ENCODE results near the gene TMEM87A. TPM values are rescaled to one million over a fixed set of nuclear protein-coding genes. Genes with fewer than 3 reads are reported as not detected.

TMEM87A gene
- total RNA-seq, 2 donors from 2014 or later: 31.4 to 36.6 TPM

GRCh38 chr15:42206406-42206805, 66.8 kb downstream of the TMEM87A start:
- Histone ChIP-seq H3K4me3 (no peak overlapping the region), H3K4me1 (peaks cover 26% of the 10 kb centered on the region), H3K27me3 (no peaks in the 10 kb centered on the region), H3K36me3 (replicated peaks in 1 of 2; ENCODE audit: insufficient read depth in 1 of 2, low read depth in 2 of 2) (peaks cover 0 to 7% of the 10 kb centered on the region in 2 donors), H3K27ac (no peak overlapping the region), H3K9me3 (no peaks in the 10 kb centered on the region)
- DNase-seq: no peak
- intact Hi-C loops (cut with DNase I): no loop called here
- ATAC-seq: no peak
- no peak for TF ChIP-seq POLR2A (IDR thresholded peaks at IDR 0.05)
- no peak for TF ChIP-seq CTCF (IDR thresholded peaks at IDR 0.05)
- 65 to 70% methylated on average over 4 of the region's 4 CpGs for WGBS, 2 donors

- Histone ChIP-seq H3K4me3 (no peak overlapping the region), H3K36me3 (replicated peaks in 1 of 2; ENCODE audit: insufficient read depth in 1 of 2, low read depth in 2 of 2) (peaks cover 0 to 2% of the 10 kb centered on the region in 2 donors), H3K27ac (no peak overlapping the region), H3K9me3 (no peaks in the 10 kb centered on the region), H3K27me3 (no peaks in the 10 kb centered on the region), H3K4me1 (peaks cover 26% of the 10 kb centered on the region)
- WGBS, 2 donors: 85 to 92% methylated on average over 3 of the region's 3 CpGs
- no peak for DNase-seq
- intact Hi-C loops (cut with DNase I): no loop called here
- ATAC-seq: no peak
- TF ChIP-seq POLR2A (IDR thresholded peaks at IDR 0.05) (no peak), CTCF (IDR thresholded peaks at IDR 0.05) (no peak)
Observed at GRCh38 chr15:42203891-42204290, 69.3 kb downstream of the TMEM87A start.

- no peaks in the 10 kb centered on the region for H3K9me3 ChIP-seq
- WGBS, 2 donors: 44 to 50% methylated on average over 2 of the region's 2 CpGs
- no peaks in the 10 kb centered on the region for H3K27me3 ChIP-seq
- no peak for TF ChIP-seq CTCF (IDR thresholded peaks at IDR 0.05)
- no peak for TF ChIP-seq POLR2A (IDR thresholded peaks at IDR 0.05)
- DNase-seq (no peak), ATAC-seq (no peak)
- no peak overlapping the region for H3K27ac ChIP-seq
- intact Hi-C loops (cut with DNase I): no loop called here
- peaks cover 0 to 2% of the 10 kb centered on the region in 2 donors for H3K36me3 ChIP-seq (replicated peaks in 1 of 2; ENCODE audit: insufficient read depth in 1 of 2, low read depth in 2 of 2)
- peaks cover 22% of the 10 kb centered on the region for H3K4me1 ChIP-seq
- no peak overlapping the region for H3K4me3 ChIP-seq
Observed at GRCh38 chr15:42202653-42203052, 70.6 kb downstream of the TMEM87A start.

- no peak overlapping the region for H3K27ac ChIP-seq
- intact Hi-C loops (cut with DNase I): no loop called here
- H3K9me3 ChIP-seq: no peaks in the 10 kb centered on the region
- TF ChIP-seq CTCF (IDR thresholded peaks at IDR 0.05) (no peak), POLR2A (IDR thresholded peaks at IDR 0.05) (no peak)
- peaks cover 16% of the 10 kb centered on the region for H3K4me1 ChIP-seq
- H3K27me3 ChIP-seq: no peaks in the 10 kb centered on the region
- no peak for DNase-seq
- 91 to 94% methylated on average over 1 of the region's 1 CpG for WGBS, 2 donors
- H3K4me3 ChIP-seq: no peak overlapping the region
- peaks cover 0 to 2% of the 10 kb centered on the region in 2 donors for H3K36me3 ChIP-seq (replicated peaks in 1 of 2; ENCODE audit: insufficient read depth in 1 of 2, low read depth in 2 of 2)
- no peak for ATAC-seq
Observed at GRCh38 chr15:42201801-42202200, 71.4 kb downstream of the TMEM87A start.

GRCh38 chr15:42199126-42199525, 74.1 kb downstream of the TMEM87A start:
- intact Hi-C loops (cut with DNase I): no loop called here
- WGBS, 2 donors: 90 to 94% methylated on average over 5 of the region's 5 CpGs

More at GRCh38 chr15:42199126-42199525, 74.1 kb downstream of the TMEM87A start:
- Histone ChIP-seq H3K9me3 (no peaks in the 10 kb centered on the region), H3K27ac (no peak overlapping the region), H3K4me3 (no peak overlapping the region), H3K27me3 (no peaks in the 10 kb centered on the region), H3K36me3 (replicated peaks in 1 of 2; ENCODE audit: insufficient read depth in 1 of 2, low read depth in 2 of 2) (peaks cover 0 to 2% of the 10 kb centered on the region in 2 donors), H3K4me1 (peaks cover 7% of the 10 kb centered on the region)
- ATAC-seq (no peak), DNase-seq (no peak)
- TF ChIP-seq CTCF (IDR thresholded peaks at IDR 0.05) (no peak), POLR2A (IDR thresholded peaks at IDR 0.05) (no peak)

Measured in body of pancreas (tissue), 4 donors.